ENCODE results near the gene STIM1.

STIM1 gene

GRCh38 chr11:3957437-3957836 lies 102.0 kb downstream of the STIM1 start:
- DNase-seq (ENCODE audit: low spot score), result no peak
- POLR2A ChIA-PET (ENCODE audit: low non-redundant PET), result no interaction called here
- no peak for TF ChIP-seq CTCF (conservative IDR thresholded peaks at IDR 0.05; ENCODE audit: low read depth)
- H3K27ac ChIP-seq, result no peak overlapping the region
- CTCF ChIA-PET, result no interaction called here

GRCh38 chr11:3958281-3958680 lies 102.8 kb downstream of the STIM1 start:
- H3K27ac ChIP-seq, result no peak overlapping the region
- ChIA-PET POLR2A (ENCODE audit: low non-redundant PET) (no interaction called here), CTCF (interaction anchor here (0.6 kb wide), 1 partner anchor 114 kb away, joined by 3 read pairs; no protein-coding TSS in a partner anchor)
- no peak for DNase-seq (ENCODE audit: low spot score)
- TF ChIP-seq CTCF (conservative IDR thresholded peaks at IDR 0.05; ENCODE audit: low read depth), result no peak

- TF ChIP-seq CTCF (conservative IDR thresholded peaks at IDR 0.05; ENCODE audit: low read depth), result no peak
- peak; percentile 48 for DNase-seq (ENCODE audit: low spot score)
Observed at GRCh38 chr11:3959015-3959902, 103.8 kb downstream of the STIM1 start.

GRCh38 chr11:3959903-3960265 lies 104.4 kb downstream of the STIM1 start:
- ChIA-PET CTCF (interaction anchor here (0.7 to 1.0 kb wide), 5 partner anchors 54 to 584 kb away, joined by 3 to 5 read pairs (median 3); partner anchors contain the start of gene STIM1), POLR2A (ENCODE audit: low non-redundant PET) (no interaction called here)
- TF ChIP-seq CTCF (conservative IDR thresholded peaks at IDR 0.05; ENCODE audit: low read depth), result no peak
- no peak overlapping the region for H3K27ac ChIP-seq
- no peak for DNase-seq (ENCODE audit: low spot score)

More at GRCh38 chr11:3959015-3959902, 103.8 kb downstream of the STIM1 start:
- H3K27ac ChIP-seq, result no peak overlapping the region
- ChIA-PET CTCF (interaction anchor here (0.7 kb wide), 2 partner anchors 104 to 585 kb away, joined by 3 to 4 read pairs; partner anchors contain the start of gene STIM1), POLR2A (ENCODE audit: low non-redundant PET) (no interaction called here)

- CTCF ChIA-PET, result no interaction called here
- no peak for TF ChIP-seq CTCF (conservative IDR thresholded peaks at IDR 0.05; ENCODE audit: low read depth)
- POLR2A ChIA-PET (ENCODE audit: low non-redundant PET), result no interaction called here
- DNase-seq (ENCODE audit: low spot score), result no peak
- no peak overlapping the region for H3K27ac ChIP-seq
Observed at GRCh38 chr11:3962406-3962840, 107.0 kb downstream of the STIM1 start.

- no peak overlapping the region for H3K27ac ChIP-seq
- no peak for TF ChIP-seq CTCF (conservative IDR thresholded peaks at IDR 0.05; ENCODE audit: low read depth)
- ChIA-PET CTCF (no interaction called here), POLR2A (ENCODE audit: low non-redundant PET) (no interaction called here)
- DNase-seq (ENCODE audit: low spot score), result no peak
Observed at GRCh38 chr11:3964056-3964455, 108.6 kb downstream of the STIM1 start.
